ENCODE measurements around the gene COASY.

The COASY gene

DNA sequence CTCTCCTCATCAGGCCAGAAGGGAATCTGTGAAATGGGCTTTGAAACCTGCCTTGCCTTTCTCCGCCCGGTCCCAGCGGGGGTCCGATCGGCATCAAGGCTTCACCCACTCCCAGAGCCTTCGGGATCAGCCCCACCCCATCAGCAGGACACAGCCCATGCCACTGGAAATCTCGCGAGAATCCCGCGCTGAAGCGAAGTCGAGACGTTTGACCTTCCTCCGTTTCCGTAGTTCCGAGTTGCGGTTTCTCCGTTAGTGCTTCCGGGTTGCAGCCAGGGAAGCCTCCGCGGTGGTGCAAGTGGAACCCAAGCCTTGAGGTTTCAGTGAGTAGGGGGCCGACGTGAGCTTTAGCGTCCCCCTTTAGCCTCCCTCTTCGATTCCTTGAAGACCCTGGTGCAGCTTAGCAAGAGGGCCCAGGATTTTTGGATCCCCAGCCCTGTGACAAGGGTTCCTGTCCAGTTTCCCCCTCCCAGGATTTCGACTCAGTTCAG lies at the start of gene COASY:
TSS of gene COASY (plus strand) at position 252 of the 491 bp plus-strand sequence. CDS start 475 bp downstream, outside the sequence.
- DNase-seq, result peak; percentile 98

GRCh38 chr17:42512246-42512645 lies 49.7 kb upstream of the COASY start:
- no peak for DNase-seq

DNA sequence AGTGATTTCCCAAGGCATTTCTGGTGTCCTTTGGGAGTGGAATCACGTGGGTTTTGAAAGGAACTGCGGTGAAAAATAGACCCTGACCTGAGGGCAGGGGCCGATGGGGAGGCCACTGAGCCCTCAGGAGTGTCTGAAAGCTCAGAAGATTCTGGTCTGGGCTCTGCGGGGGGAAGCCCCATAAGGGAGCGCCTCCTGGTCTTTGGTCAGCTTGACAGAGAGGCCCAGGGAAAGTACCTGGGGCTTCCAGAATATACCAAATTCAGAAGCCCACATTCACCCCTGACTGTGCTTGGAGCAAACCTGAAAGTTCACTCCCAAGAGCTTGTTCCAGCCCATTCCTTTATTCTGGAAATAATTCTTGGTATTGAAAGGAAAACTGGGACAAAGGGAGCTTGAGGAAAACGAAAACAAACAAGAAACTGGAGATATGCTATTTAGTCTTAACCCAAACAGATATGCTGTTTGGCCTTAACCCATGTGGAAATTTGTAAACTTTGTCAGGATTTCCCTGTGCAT lies 49.2 kb upstream of the COASY start:
- DNase-seq, result no peak

- no peak for DNase-seq
Measured at GRCh38 chr17:42513686-42514085, 48.3 kb upstream of the COASY start.

DNA sequence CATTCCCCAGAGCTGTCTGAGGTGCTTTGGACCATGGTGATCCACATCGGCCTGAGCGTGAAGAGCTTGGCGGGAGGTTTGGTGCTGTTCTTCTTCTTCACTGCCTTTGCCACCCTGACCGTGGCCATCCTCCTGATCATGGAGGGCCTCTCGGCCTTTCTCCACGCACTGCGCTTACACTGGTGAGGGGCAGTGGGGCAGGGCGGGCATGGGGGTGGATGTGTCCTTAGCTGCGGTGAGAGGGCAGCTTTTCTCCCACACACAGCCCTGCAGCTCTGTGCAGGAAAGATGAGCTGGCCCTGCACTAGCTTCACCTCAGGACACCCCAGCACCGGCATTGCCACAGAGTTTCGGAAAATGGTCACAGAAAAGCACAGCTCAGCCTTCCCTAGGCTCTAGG lies 47.7 kb upstream of the COASY start:
- DNase-seq, result no peak

DNA sequence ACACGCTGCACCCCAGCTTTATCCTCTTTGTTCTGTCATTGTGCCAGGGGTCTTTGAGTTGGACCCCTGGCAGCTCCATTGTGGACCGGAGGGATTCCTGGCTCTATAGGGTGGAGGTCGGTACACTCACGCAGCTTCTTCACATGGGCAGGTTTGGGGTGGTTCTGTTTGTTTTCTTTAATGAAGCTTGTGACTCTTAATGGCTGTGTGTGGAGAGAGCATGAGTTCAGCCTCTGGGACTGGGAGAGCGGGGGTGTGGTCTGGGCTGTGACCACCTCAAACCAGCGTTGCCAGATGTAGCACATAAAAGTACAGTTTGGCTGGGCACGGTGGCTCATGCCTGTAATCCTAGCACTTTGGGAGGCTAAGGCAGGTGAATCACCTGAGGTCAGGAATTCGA lies 47.1 kb upstream of the COASY start:
- no peak for DNase-seq

DNA sequence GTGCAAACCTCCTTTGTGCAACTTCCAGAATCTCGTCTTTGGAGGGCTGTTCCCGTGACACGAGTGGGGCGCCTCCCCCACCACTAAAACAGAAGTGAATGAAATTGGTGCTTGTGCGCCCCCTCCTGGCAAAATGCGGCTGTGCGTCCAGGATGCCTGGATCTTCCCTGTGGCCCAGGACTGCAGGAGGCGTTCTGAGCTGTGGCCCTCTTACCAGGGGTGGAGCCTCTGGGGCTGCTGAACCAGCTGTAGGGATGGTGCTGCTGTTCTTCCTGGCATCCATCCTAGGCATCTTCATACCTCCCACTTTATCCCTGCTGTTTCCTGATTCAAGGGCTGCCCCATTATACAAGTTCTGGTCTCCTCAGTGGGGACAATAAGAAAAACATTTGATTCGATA lies 44.4 kb upstream of the COASY start:
- peak; percentile 90 for DNase-seq

DNA sequence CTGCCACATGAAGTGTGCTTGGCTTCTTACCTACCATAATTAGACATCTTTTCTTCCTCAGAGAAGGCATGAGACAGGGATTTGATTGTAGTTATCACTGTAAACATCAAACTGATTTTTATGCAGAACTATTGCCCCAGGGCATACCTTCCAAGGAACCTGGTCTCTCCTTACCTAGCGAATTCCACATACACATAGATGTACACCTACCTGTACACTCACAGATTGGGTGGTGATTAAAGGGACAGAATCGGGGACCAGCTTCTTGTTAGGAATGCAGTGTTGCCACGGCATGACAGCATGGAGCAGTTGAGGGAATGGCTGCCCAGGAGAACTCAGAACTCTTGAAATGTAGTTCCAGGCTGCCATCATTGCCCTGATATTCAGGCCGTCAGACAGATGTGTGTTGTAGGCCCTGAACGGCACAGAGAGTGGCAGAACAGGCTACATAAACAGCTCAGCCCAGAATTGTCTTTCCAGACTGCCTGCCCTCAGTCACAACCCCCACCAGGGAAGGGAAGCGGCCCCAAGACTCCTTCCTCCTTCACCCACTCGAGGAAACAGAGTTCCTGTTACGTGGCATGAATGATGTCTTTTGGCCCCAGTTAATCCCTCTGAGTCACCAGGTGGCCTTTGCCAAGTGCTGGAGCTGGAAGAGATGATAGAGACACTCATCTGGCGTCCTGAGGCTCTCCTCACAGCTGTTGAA lies 43.7 kb upstream of the COASY start:
- peak; percentile 80 for DNase-seq

DNA sequence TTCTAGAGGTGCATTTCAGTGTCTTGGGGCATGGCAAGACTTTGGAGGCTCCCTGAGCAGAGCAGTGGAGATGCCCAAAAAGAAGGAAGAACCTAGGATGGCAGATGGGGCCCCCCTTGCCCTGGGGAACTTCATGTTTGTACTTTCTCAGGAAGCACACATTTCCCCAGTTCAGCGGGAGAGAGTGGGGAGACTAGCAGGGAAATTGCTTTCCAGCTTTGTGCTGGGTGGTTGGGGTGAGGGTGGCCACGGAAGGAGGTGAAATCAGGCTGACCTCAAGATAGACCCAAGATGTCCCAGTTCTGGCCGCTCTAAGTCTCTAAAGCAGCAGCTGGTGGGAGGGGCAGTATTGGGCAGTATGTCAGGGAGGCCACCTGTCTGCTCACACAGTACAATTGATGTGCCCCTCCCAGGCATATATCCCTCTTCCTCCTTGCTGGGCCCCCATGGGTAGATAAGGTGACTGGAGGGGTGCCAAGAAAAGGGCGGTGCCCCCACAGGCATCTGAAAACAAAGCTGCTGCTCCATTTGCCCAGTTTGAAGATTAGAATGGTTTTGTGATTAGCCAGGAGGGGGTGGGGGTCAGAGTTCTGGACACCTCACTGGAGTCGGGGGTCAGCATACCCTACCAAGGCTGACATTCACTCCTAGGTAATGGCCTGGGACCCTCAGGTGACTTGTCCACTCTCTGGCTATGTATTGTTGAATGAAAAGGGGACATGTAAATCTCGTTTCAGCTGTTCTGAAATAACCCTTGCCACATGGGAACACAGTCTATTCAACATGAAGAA lies 43.0 kb upstream of the COASY start:
- DNase-seq, result peak; percentile 69

DNA sequence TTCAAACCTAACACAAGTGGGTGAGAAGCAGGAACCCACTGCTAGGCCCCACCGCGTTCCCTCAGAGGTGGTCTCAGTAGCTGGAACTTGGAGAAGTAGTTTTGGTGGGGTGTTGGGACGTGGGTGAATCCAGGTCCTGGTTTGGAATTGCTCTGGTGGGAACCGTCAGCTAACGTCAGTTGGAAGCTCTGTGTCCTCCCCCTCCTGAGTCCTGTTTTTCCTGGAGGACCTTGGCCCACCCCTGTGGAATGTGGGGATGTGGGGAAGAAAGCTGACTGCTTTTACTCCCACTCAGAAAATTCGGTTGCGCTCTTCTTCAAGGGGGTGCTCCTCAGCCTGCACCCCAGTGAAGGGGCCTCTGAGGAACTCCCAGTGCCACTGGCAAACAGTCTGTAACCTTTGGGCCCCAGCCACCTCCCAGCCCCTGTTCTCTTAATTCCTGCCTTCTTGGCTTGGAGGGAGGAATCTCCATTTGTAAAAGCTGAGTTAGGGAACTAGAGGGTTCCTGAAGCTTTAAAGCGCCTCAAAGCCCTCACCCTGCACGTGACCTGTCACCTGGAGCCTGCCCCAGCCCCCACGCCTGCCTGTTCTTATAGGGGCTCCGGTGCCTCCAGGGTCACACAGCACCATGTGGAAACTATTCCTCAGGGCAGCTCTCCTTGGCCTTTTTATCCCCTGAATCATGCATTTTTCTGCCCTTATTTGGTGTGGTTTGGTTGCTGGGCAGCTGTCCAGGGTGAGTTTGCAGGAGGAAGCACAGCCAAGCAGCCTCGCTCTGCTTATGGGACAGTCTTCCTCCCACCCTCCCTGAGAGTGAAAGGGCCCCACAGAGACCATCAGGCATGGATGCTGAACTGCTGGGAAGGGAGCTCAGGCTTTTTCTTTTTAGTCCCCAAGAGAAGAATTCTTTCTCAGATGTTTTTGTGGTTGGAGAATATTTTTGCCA lies 42.1 kb upstream of the COASY start:
- DNase-seq, result peak; percentile 93

GRCh38 chr17:42520540-42520951 lies 41.4 kb upstream of the COASY start:
- DNase-seq, result no peak

- no peak for DNase-seq
Measured at GRCh38 chr17:42521036-42521435, 40.9 kb upstream of the COASY start.

GRCh38 chr17:42521666-42522262 lies 40.2 kb upstream of the COASY start:
- no peak for DNase-seq

GRCh38 chr17:42522263-42522790 lies 39.6 kb upstream of the COASY start:
- no peak for DNase-seq

GRCh38 chr17:42522798-42523278 lies 39.1 kb upstream of the COASY start:
- DNase-seq, result no peak

- DNase-seq, result no peak
Measured at GRCh38 chr17:42525221-42525620, 36.7 kb upstream of the COASY start.

DNA sequence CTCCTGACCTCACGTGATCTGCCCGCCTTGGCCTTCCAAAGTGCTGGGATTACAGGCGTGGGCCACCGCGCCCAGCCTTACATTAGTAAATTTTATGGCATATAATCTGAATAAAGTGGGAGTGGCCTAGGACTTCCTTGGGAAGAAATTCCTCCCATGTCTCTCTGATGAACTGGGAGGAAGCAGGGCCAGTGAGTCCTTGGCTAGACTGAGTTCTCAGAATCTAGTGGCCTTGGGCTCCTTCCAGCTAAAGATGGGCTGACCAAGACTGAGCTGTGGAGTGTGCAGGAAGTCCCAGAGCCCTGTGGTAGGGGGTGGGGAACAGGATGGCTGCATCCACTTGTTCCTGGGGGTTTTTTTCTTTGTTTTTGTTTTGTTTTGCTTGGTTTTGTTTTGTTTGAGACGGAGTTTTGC lies 35.9 kb upstream of the COASY start:
- DNase-seq, result no peak

DNA sequence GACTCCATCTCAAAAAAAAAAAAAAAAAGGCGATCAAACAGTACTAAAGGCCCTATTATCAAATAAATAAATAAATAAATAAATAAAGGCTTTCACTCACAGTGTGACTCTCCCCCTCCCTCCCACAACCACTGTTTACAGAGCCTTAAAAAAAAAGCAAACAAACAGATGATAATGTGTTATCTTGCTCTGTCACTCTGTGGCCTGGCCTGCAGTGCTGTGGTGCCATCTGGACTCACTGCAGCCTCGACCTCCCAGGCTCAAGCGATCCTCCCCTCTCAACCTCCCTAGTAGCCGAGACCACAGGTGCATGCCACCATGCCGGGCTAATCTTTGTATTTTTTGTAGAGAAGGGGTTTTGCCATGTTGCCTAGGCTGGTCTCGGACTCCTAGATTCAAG lies 34.0 kb upstream of the COASY start:
- DNase-seq, result no peak

- DNase-seq, result no peak
Measured at GRCh38 chr17:42529061-42529460, 32.9 kb upstream of the COASY start.

- no peak for DNase-seq
Measured at GRCh38 chr17:42530952-42531454, 30.9 kb upstream of the COASY start.
